Heart left ventricle (tissue), 13 donors: Measurements from ENCODE around the gene AREL1.

Experiments
- CTCF ChIP-seq, 12 donors: fragments of 200-600 bp; sonication (generic) in 4 of 12; IDR thresholded peaks; one replicate each; pipeline versions ENCODE4 v1.5.0 to v1.8.0; 2018 to 2022; ENCODE audit warnings: antibody characterized with exemption in 12 of 12, mild to moderate bottlenecking in 5 of 12
- POLR2A ChIP-seq, 2 donors: fragments of 450-650 bp; IDR thresholded peaks; one replicate each; pipeline ENCODE4 v1.6.1; 2017; ENCODE audit warnings: antibody characterized with exemption in 2 of 2, mild to moderate bottlenecking in 2 of 2, moderate library complexity in 2 of 2
- donor health status: ischemic (EF 13 %, LVEDD 7.1; RV severe dilation, severe dysfunction).
- donor health status: DM: no; HTN: yes; CAD: no.
- donor health status: DM: no; HTN: no; CAD: no.
- donor health status: ischemic (EF 25% LVEDD 6.9; RV normal size, moderate dysfunction).
- donor health status: ischemic (EF 25% LVEDD 5.7; RV mildly dilated, moderate dysfunction).
- donor health status: ischemic (EF 35%, LVEDD 5.7; RV mildly dilated, moderate dysfunction).
- donor health status: nonischemic (EF 11% LVEDD 7.7; RV severe dilation, severe dysfunction).
- donor health status: DM: yes; HTN: yes; CAD: no.
- donor health status: PGD.
- donor health status: ischemic (EF 29% LVEDD 5.4; RV normal size, mild dysfunction).
- donor health status: nonischemic (EF 23%, LVEDD 6.1; RV moderate dilation, normal function).

- TF ChIP-seq CTCF (IDR thresholded peaks at IDR 0.05) (no peak), POLR2A (IDR thresholded peaks at IDR 0.05) (no peak)
Measured at GRCh38 chr14:74660167-74660566, 52.7 kb downstream of the AREL1 start.
